SU-DHL-6 (cell line): ENCODE measurements around the gene PLCB2.

Experiments
- H2AFZ ChIP-seq: fragments of 200-600 bp; sonication (generic); 2 replicates; pipeline ENCODE4 v1.6.1; 2014; ENCODE audit warnings: low read depth, mild to moderate bottlenecking, moderate library complexity, mixed read lengths, antibody characterized with exemption, low read length; ENCODE audit not compliant: severe bottlenecking
- H3F3A ChIP-seq: fragments of 200-600 bp; shearing (Covaris generic); 2 replicates; pipeline ENCODE4 v1.6.0; 2016; ENCODE audit warnings: antibody characterized with exemption, mild to moderate bottlenecking; ENCODE audit not compliant: insufficient read depth
- H3K27ac ChIP-seq: fragments of 200-600 bp; sonication (generic); 2 replicates; pipeline ENCODE4 v1.5.1; 2016; ENCODE audit warnings: low read depth, mild to moderate bottlenecking, low read length, moderate library complexity, mixed read lengths
- H3K27me3 ChIP-seq: fragments of 200-600 bp; sonication (generic), shearing (Covaris generic); 2 replicates; pipeline ENCODE4 v1.6.0; 2014; ENCODE audit warnings: mild to moderate bottlenecking, low read length
- H3K36me3 ChIP-seq: fragments of 200-600 bp; sonication (generic); 2 replicates; pipeline ENCODE4 v1.6.1; 2014; ENCODE audit warnings: mild to moderate bottlenecking, low read length, mixed read lengths
- H3K4me2 ChIP-seq: fragments of 300-600, 200-600 bp; shearing (Covaris generic), sonication (generic); 2 replicates; pipeline ENCODE4 v1.6.0; 2014; ENCODE audit warnings: low read length, low read depth, mild to moderate bottlenecking; ENCODE audit not compliant: poor library complexity, severe bottlenecking
- H3K4me3 ChIP-seq: fragments of 200-600 bp; sonication (generic); 2 replicates; pipeline ENCODE4 v1.5.1; 2014; ENCODE audit warnings: antibody characterized with exemption, low read length, mild to moderate bottlenecking, mixed read lengths; ENCODE audit not compliant: insufficient read depth, poor library complexity, severe bottlenecking
- H3K79me2 ChIP-seq: fragments of 200-600 bp; sonication (generic); 2 replicates; pipeline ENCODE4 v1.6.1; 2014; ENCODE audit warnings: mild to moderate bottlenecking, low read length, moderate library complexity; ENCODE audit not compliant: insufficient read depth
- H3K9ac ChIP-seq: fragments of 200-600 bp; sonication (generic); 2 replicates; pipeline ENCODE4 v1.7.0; 2014; ENCODE audit warnings: mild to moderate bottlenecking, low read length
- H3K9me2 ChIP-seq: fragments of 200-600 bp; sonication (generic); replicated peaks from 2 replicates; pipeline ENCODE4 v1.6.1; 2014; ENCODE audit warnings: low read length; ENCODE audit not compliant: insufficient read depth
- H3K9me3 ChIP-seq: fragments of 200-600 bp; sonication (generic); 2 replicates; pipeline ENCODE4 v1.6.1; 2014; ENCODE audit warnings: low read length, mixed read lengths; ENCODE audit not compliant: insufficient read depth
- H4K20me1 ChIP-seq: fragments of 200-600 bp; sonication (generic); 2 replicates; pipeline ENCODE4 v1.6.1; 2014; ENCODE audit warnings: low read depth, mild to moderate bottlenecking, antibody characterized with exemption, low read length, moderate library complexity, mixed read lengths
- CTCF ChIP-seq: fragments of 200-600 bp; sonication (generic); IDR thresholded peaks from one replicate; pipeline ENCODE4 v1.5.1; 2017; ENCODE audit warnings: antibody characterized with exemption, mild to moderate bottlenecking, low read length, moderate library complexity; ENCODE audit not compliant: insufficient read depth, poor library complexity, severe bottlenecking
- EZH2phosphoT487 ChIP-seq: fragments of 200-600 bp; sonication (generic), shearing (Covaris generic); conservative IDR thresholded peaks from 2 replicates; pipeline ENCODE4 v1.6.1; 2018; ENCODE audit warnings: mild to moderate bottlenecking, antibody characterized with exemption, low read length, moderate library complexity, mixed read lengths

Gene PLCB2

GRCh38 chr15:40310993-40311392 is 3.3 kb upstream of the PLCB2 start:
- no peak overlapping the region for H3K4me2 ChIP-seq
- H3K9me2 ChIP-seq, result no peaks in the 10 kb centered on the region
- H3K9ac ChIP-seq, result no peak overlapping the region
- H3K4me3 ChIP-seq, result no peak overlapping the region
- TF ChIP-seq EZH2phosphoT487 (no peak), CTCF (no peak)
- no peaks in the 10 kb centered on the region for H3K36me3 ChIP-seq
- H3K79me2 ChIP-seq, result no peaks in the 10 kb centered on the region
- no peak overlapping the region for H3K27ac ChIP-seq
- no peaks in the 10 kb centered on the region for H3K27me3 ChIP-seq
- no peaks in the 10 kb centered on the region for H3F3A ChIP-seq
- no peaks in the 10 kb centered on the region for H4K20me1 ChIP-seq
- H2AFZ ChIP-seq, result no peak overlapping the region
- no peaks in the 10 kb centered on the region for H3K9me3 ChIP-seq

GRCh38 chr15:40310001-40310959 is 2.5 kb upstream of the PLCB2 start:
- Histone ChIP-seq H3K4me3 (no peak overlapping the region), H3K9me3 (no peaks in the 10 kb centered on the region), H3K79me2 (no peaks in the 10 kb centered on the region), H3K4me2 (no peak overlapping the region), H3K9ac (no peak overlapping the region), H3K36me3 (no peaks in the 10 kb centered on the region), H3K27me3 (no peaks in the 10 kb centered on the region), H2AFZ (no peak overlapping the region), H4K20me1 (no peaks in the 10 kb centered on the region), H3K27ac (no peak overlapping the region), H3F3A (no peaks in the 10 kb centered on the region), H3K9me2 (no peaks in the 10 kb centered on the region)
- no peak for TF ChIP-seq EZH2phosphoT487
- TF ChIP-seq CTCF, result peak; percentile 57

GRCh38 chr15:40309344-40309862 is 1.7 kb upstream of the PLCB2 start:
- Histone ChIP-seq H3K27ac (no peak overlapping the region), H3K9ac (no peak overlapping the region)
- TF ChIP-seq EZH2phosphoT487, result no peak
- TF ChIP-seq CTCF, result no peak

More at GRCh38 chr15:40309344-40309862, 1.7 kb upstream of the PLCB2 start:
- Histone ChIP-seq H3K27me3 (no peaks in the 10 kb centered on the region), H3F3A (no peaks in the 10 kb centered on the region), H3K79me2 (no peaks in the 10 kb centered on the region), H3K36me3 (no peaks in the 10 kb centered on the region), H3K4me2 (no peak overlapping the region), H4K20me1 (no peaks in the 10 kb centered on the region), H3K9me2 (no peaks in the 10 kb centered on the region), H3K4me3 (no peak overlapping the region), H3K9me3 (no peaks in the 10 kb centered on the region), H2AFZ (no peak overlapping the region)
